HCT116 (cell line): Measurements from ENCODE around the gene TAL2. TPM values are rescaled to one million over a fixed set of nuclear protein-coding genes. Genes with fewer than 3 reads are reported as not detected.

ENCODE experiments used
- ATAC-seq: fragments of 200-7000 bp; cut with Tn5 transposase; 2 replicates; pipeline ENCODE4 v1.9.1; 2020; ENCODE audit warnings: mild to moderate bottlenecking, moderate library complexity
- BruUV-seq: library from RNA; stranded (reverse); fragments of 400-500 nt; replicated peaks from 2 replicates; lab custom pipeline; 2021; lab: Mats Ljungman, UMichigan
- CTCF ChIA-PET: fragments of 300-600 bp; sonication (Branson Sonifier 250); formaldehyde crosslinking; loops from one replicate; lab custom pipeline; 2021; ENCODE audit warnings: antibody characterized with exemption; lab: Charles Lee
- POLR2A ChIA-PET: fragments of 300-600, 350-600 bp; sonication (Branson Sonifier 250); formaldehyde crosslinking; loops from one replicate; lab custom pipeline; 2021; ENCODE audit warnings: antibody characterized with exemption; lab: Charles Lee
- RAD21 ChIA-PET, 2 experiments: fragments of 300-600 bp; sonication (Branson Sonifier 250); formaldehyde crosslinking; loops; one replicate each; lab custom pipeline; 2023; ENCODE audit warnings: low total read pairs in 2 of 2; ENCODE audit not compliant: uncharacterized antibody in 2 of 2, unreplicated experiment in 2 of 2, low non-redundant PET in 1 of 2; lab: Charles Lee
- DNase-seq: peaks from one replicate; pipeline ENCODE4 v3.0.0-alpha.2; 2010; ENCODE audit warnings: low read depth, low spot score
- H2AFZ ChIP-seq: fragments of 200-600 bp; shearing (Covaris generic), sonication (generic); 2 replicates; pipeline ENCODE4 v1.6.1; 2017; ENCODE audit warnings: low read depth, mixed run types, mixed read lengths, antibody characterized with exemption, low read length; ENCODE audit not compliant: poor library complexity, severe bottlenecking
- H3K27ac ChIP-seq: 2 replicates; pipeline ENCODE4 v1.5.1; 2012; ENCODE audit warnings: low read depth, low read length
- H3K27me3 ChIP-seq: fragments of 200-600 bp; sonication (generic); 2 replicates; pipeline ENCODE4 v1.6.1; 2016; ENCODE audit warnings: mixed run types, low read length, mixed read lengths; ENCODE audit not compliant: insufficient read depth
- H3K36me3 ChIP-seq, 2 experiments: fragments of 200-500 bp in 1 of 2; fragments of 200-600 bp in 1 of 2; sonication (Bioruptor generic) in 1 of 2; sonication (generic) in 1 of 2; 2 replicates each; pipeline versions ENCODE4 v1.5.1 to v1.6.1; 2014 to 2016; ENCODE audit warnings: low read length in 2 of 2, inconsistent platforms in 1 of 2, mixed read lengths in 1 of 2, mixed run types in 1 of 2; ENCODE audit not compliant: insufficient read depth in 2 of 2, control insufficient read depth in 1 of 2
- H3K4me1 ChIP-seq, 2 experiments: fragments of 200-600 bp in 1 of 2; sonication (generic) in 1 of 2; 2 replicates each; pipeline versions ENCODE4 v1.5.1 to v1.6.1; 2012 to 2017; ENCODE audit warnings: low read length in 2 of 2, inconsistent platforms in 1 of 2, mild to moderate bottlenecking in 1 of 2, mixed read lengths in 1 of 2, mixed run types in 1 of 2, moderate library complexity in 1 of 2; ENCODE audit not compliant: insufficient read depth in 2 of 2, control insufficient read depth in 1 of 2
- H3K4me2 ChIP-seq: fragments of 200-600 bp; sonication (generic); 2 replicates; pipeline ENCODE4 v1.6.1; 2017; ENCODE audit warnings: mixed run types, low read length, mixed read lengths
- H3K4me3 ChIP-seq, 2 experiments: fragments of 200-600 bp in 1 of 2; sonication (generic) in 1 of 2; replicated peaks in 1 of 2; 2 replicates each; pipeline ENCODE4 v1.5.1; 2011 to 2016; ENCODE audit warnings: low read length in 2 of 2, control low read depth in 1 of 2, low read depth in 1 of 2, mild to moderate bottlenecking in 1 of 2, mixed read lengths in 1 of 2, mixed run types in 1 of 2
- H3K79me2 ChIP-seq: fragments of 200-600 bp; sonication (generic); 2 replicates; pipeline ENCODE4 v1.6.1; 2017; ENCODE audit warnings: mild to moderate bottlenecking, mixed run types, low read length, moderate library complexity, mixed read lengths; ENCODE audit not compliant: insufficient read depth
- H3K9ac ChIP-seq: fragments of 200-600 bp; sonication (generic); 2 replicates; pipeline ENCODE4 v1.6.1; 2016; ENCODE audit warnings: low read length, mixed read lengths
- H3K9me2 ChIP-seq: fragments of 200-600 bp; sonication (generic), shearing (Covaris generic); 2 replicates; pipeline ENCODE4 v1.6.1; 2017; ENCODE audit warnings: mixed run types, mild to moderate bottlenecking, moderate library complexity; ENCODE audit not compliant: insufficient read depth
- H3K9me3 ChIP-seq, 2 experiments: fragments of 200-500 bp in 1 of 2; fragments of 200-600 bp in 1 of 2; sonication (Bioruptor generic) in 1 of 2; sonication (generic) in 1 of 2; 2 replicates each; pipeline ENCODE4 v1.6.1; 2014 to 2017; ENCODE audit warnings: low read length in 2 of 2, mixed read lengths in 2 of 2, inconsistent platforms in 1 of 2, low read depth in 1 of 2, mild to moderate bottlenecking in 1 of 2, mixed run types in 1 of 2, moderate library complexity in 1 of 2; ENCODE audit not compliant: control insufficient read depth in 1 of 2, insufficient read depth in 1 of 2
- H4K20me1 ChIP-seq: fragments of 200-600 bp; sonication (generic), shearing (Covaris generic); 2 replicates; pipeline ENCODE4 v1.6.1; 2017; ENCODE audit warnings: mixed run types, mild to moderate bottlenecking, moderate library complexity; ENCODE audit not compliant: insufficient read depth
- ATF3 ChIP-seq: IDR thresholded peaks from 2 replicates; pipeline ENCODE4 v1.6.1; 2012
- CEBPB ChIP-seq: IDR thresholded peaks from 2 replicates; pipeline ENCODE4 v1.6.1; 2012; ENCODE audit warnings: low read depth
- CTCF ChIP-seq, 3 experiments: fragments of 200-600 bp in 1 of 3; sonication (generic) in 1 of 3; IDR thresholded peaks in 2 of 3; conservative IDR thresholded peaks in 1 of 3; 2 replicates each; pipeline ENCODE4 v1.5.1; 2012 to 2017; ENCODE audit warnings: low read depth in 2 of 3, low read length in 2 of 3, antibody characterized with exemption in 1 of 3, borderline replicate concordance in 1 of 3, control low read depth in 1 of 3, mild to moderate bottlenecking in 1 of 3, mixed read lengths in 1 of 3, mixed run types in 1 of 3, moderate library complexity in 1 of 3; ENCODE audit not compliant: insufficient read depth in 1 of 3
- JUND ChIP-seq: IDR thresholded peaks from 2 replicates; pipeline ENCODE4 v1.6.1; 2012
- POLR2A ChIP-seq: IDR thresholded peaks from 2 replicates; pipeline ENCODE4 v1.7.0; 2011; ENCODE audit warnings: borderline replicate concordance; ENCODE audit not compliant: insufficient read depth, insufficient read length; ENCODE audit errors: extremely low read depth
- RAD21 ChIP-seq: IDR thresholded peaks from 2 replicates; pipeline ENCODE4 v1.6.1; 2012; ENCODE audit warnings: low read depth, mild to moderate bottlenecking
- SIN3A ChIP-seq: IDR thresholded peaks from 2 replicates; pipeline ENCODE4 v1.6.1; 2012; ENCODE audit warnings: low read depth
- SP1 ChIP-seq: IDR thresholded peaks from 2 replicates; pipeline ENCODE4 v1.6.1; 2012; ENCODE audit warnings: low read depth
- TCF7L2 ChIP-seq: IDR thresholded peaks from 2 replicates; pipeline ENCODE4 v1.7.0; 2011; ENCODE audit warnings: borderline replicate concordance, inconsistent platforms; ENCODE audit not compliant: insufficient read depth, insufficient read length; ENCODE audit errors: extremely low read depth
- YY1 ChIP-seq: IDR thresholded peaks from 2 replicates; pipeline ENCODE4 v1.6.1; 2011; ENCODE audit warnings: low read length, low read depth, moderate library complexity, mild to moderate bottlenecking; ENCODE audit not compliant: insufficient replicate concordance; ENCODE audit errors: extremely low read depth
- ZBTB33 ChIP-seq: IDR thresholded peaks from 2 replicates; pipeline ENCODE4 v1.6.1; 2011; ENCODE audit warnings: mild to moderate bottlenecking, low read length, moderate library complexity; ENCODE audit not compliant: insufficient replicate concordance; ENCODE audit errors: extremely low read depth
- intact Hi-C: fragments of 100-400 bp; cut with micrococcal nuclease; formaldehyde crosslinking; loops from 2 replicates; pipeline ENCODE4 v1.10.0; 2022
- total RNA-seq: library from RNA; stranded (reverse); gene quantifications from one replicate; pipeline ENCODE4 v1.2.1, GENCODE V29; 2021; ENCODE audit not compliant: unreplicated experiment

TAL2 gene
- total RNA-seq, 1 experiment from 2014 or later, result not detected

- no TSS peak for BruUV-seq
Observed at GRCh38 chr9:105697871-105698270, 35.6 kb downstream of the TAL2 start.

More at GRCh38 chr9:105697871-105698270, 35.6 kb downstream of the TAL2 start:
- ChIA-PET CTCF (no interaction called here), POLR2A (no interaction called here), RAD21 (no interaction called here)
- Histone ChIP-seq H3K4me2 (no peak overlapping the region), H3K4me3 (no peak overlapping the region), H3K9me3 (no peaks in the 10 kb centered on the region), H3K79me2 (peaks cover 56% of the 10 kb centered on the region), H3K9ac (no peak overlapping the region), H3K27ac (no peak overlapping the region), H3K9me2 (no peaks in the 10 kb centered on the region), H4K20me1 (no peaks in the 10 kb centered on the region), H3K4me1 (peaks cover 5 to 24% of the 10 kb centered on the region in 2 experiments; a peak in 3 of 4 replicates), H3K36me3 (no peaks in the 10 kb centered on the region), H3K27me3 (peaks cover 8% of the 10 kb centered on the region; the same call in 1 of the 2 replicates), H2AFZ (no peak overlapping the region)
- DNase-seq, result no peak
- no peak for TF ChIP-seq CTCF (IDR thresholded peaks at IDR 0.05 in 2 of 3, conservative IDR thresholded peaks at IDR 0.05 in 1 of 3; ENCODE audit: borderline replicate concordance in 1 of 3, insufficient read depth in 1 of 3, low read depth in 2 of 3, low read length in 2 of 3)
- TF ChIP-seq POLR2A, result no peak
- no peak for TF ChIP-seq JUND
- no peak for TF ChIP-seq ATF3
- TF ChIP-seq YY1, result no peak
- TF ChIP-seq SIN3A, result no peak
- TF ChIP-seq CEBPB, result no peak
- TF ChIP-seq TCF7L2, result no peak
- no peak for TF ChIP-seq ZBTB33
- no peak for TF ChIP-seq RAD21
- TF ChIP-seq SP1, result no peak
- intact Hi-C loops, result no loop called here
- no peak for ATAC-seq
